ENCODE data around the gene CSF3R. TPM values are rescaled to one million over a fixed set of nuclear protein-coding genes. Genes with fewer than 3 reads are reported as not detected.
A peak's percentile ranks its signal among the peaks of the same experiment; 100 is the strongest.

Gene CSF3R
- total and polyA plus RNA-seq, 2 donors (not counting 1 experiment from before 2014, with no cell fraction given) = 0.30 to 6.3 TPM

DNA sequence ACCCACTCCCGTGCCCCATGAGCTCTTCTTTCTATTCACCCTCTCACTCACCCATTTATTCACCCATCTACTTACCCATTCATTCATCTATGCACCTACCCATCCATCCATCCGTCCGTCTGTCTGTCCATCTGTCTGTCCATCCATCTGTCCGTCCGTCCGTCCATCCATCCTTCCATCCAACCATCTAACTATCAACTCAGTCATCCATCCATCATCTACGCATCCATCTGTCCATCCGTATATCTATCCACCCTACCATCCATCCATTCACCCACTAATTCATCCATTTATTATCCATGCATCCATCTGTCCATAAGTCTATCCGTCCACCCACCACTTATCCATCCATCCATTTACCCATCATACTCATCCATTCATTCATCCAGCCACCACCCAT lies 10.8 kb upstream of the CSF3R start:
- Histone ChIP-seq H4K20me1 (ENCODE audit: control insufficient read depth, insufficient read depth, low read length, poor library complexity, severe bottlenecking) (no peaks in the 10 kb centered on the region), H3K27me3 (replicated peaks in 1 of 4; ENCODE audit: control extremely low read depth in 1 of 4, control insufficient read depth in 3 of 4, insufficient read depth in 4 of 4, low read length in 3 of 4) (no peaks in the 10 kb centered on the region), H3K4me2 (replicated peaks; ENCODE audit: low read depth, low read length, poor library complexity, severe bottlenecking) (no peak overlapping the region), H3K9me3 (ENCODE audit: control extremely low read depth in 1 of 3, control insufficient read depth in 2 of 3, insufficient read depth in 1 of 3, low read length in 2 of 3) (no peaks in the 10 kb centered on the region), H3K4me3 (ENCODE audit: control extremely low read depth in 1 of 5, extremely low read depth in 1 of 5, insufficient read depth in 1 of 5, low read depth in 2 of 5, low read length in 4 of 5) (no peak overlapping the region), H3K4me1 (ENCODE audit: control insufficient read depth in 2 of 2, insufficient read depth in 2 of 2, low read length in 2 of 2) (no peaks in the 10 kb centered on the region), H3K36me3 (replicated peaks in 1 of 2; ENCODE audit: control extremely low read depth in 1 of 2, control insufficient read depth in 1 of 2, extremely low read depth in 1 of 2, insufficient read depth in 2 of 2, low read length in 1 of 2) (no peaks in the 10 kb centered on the region), H3K79me2 (ENCODE audit: control insufficient read depth, insufficient read depth, low read length) (no peaks in the 10 kb centered on the region), H2AFZ (ENCODE audit: insufficient read depth, low read depth, low read length, poor library complexity, severe bottlenecking) (no peak overlapping the region), H3K27ac (ENCODE audit: low read length in 2 of 2) (no peak overlapping the region), H3K9ac (ENCODE audit: low read length) (no peak overlapping the region)
- Mint-ChIP-seq H3K9me3 (ENCODE audit: insufficient read depth) (no peaks in the 10 kb centered on the region), H3K4me3 (no peak overlapping the region), H3K27ac (peak overlapping the region; percentile 5), H3K4me1 (no peaks in the 10 kb centered on the region), H3K27me3 (peaks cover 20% of the 10 kb centered on the region)
- POLR2A ChIA-PET = no interaction called here
- TF ChIP-seq, protein P1, sequence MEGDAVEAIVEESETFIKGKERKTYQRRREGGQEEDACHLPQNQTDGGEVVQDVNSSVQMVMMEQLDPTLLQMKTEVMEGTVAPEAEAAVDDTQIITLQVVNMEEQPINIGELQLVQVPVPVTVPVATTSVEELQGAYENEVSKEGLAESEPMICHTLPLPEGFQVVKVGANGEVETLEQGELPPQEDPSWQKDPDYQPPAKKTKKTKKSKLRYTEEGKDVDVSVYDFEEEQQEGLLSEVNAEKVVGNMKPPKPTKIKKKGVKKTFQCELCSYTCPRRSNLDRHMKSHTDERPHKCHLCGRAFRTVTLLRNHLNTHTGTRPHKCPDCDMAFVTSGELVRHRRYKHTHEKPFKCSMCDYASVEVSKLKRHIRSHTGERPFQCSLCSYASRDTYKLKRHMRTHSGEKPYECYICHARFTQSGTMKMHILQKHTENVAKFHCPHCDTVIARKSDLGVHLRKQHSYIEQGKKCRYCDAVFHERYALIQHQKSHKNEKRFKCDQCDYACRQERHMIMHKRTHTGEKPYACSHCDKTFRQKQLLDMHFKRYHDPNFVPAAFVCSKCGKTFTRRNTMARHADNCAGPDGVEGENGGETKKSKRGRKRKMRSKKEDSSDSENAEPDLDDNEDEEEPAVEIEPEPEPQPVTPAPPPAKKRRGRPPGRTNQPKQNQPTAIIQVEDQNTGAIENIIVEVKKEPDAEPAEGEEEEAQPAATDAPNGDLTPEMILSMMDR (IDR thresholded peaks at IDR 0.05) = no peak
- no peak for TF ChIP-seq EZH2 (IDR thresholded peaks at IDR 0.05; ENCODE audit: borderline replicate concordance, insufficient read depth, low read depth, low read length, poor library complexity, severe bottlenecking)
- DNase-seq (no peak), ATAC-seq (ENCODE audit: low read depth) (no peak)
- intact Hi-C loops (cut with micrococcal nuclease) = no loop called here
- WGBS (ENCODE audit: insufficient coverage) = 90% methylated on average over 9 of the region's 9 CpGs
- CTCF ChIA-PET = no interaction called here

DNA sequence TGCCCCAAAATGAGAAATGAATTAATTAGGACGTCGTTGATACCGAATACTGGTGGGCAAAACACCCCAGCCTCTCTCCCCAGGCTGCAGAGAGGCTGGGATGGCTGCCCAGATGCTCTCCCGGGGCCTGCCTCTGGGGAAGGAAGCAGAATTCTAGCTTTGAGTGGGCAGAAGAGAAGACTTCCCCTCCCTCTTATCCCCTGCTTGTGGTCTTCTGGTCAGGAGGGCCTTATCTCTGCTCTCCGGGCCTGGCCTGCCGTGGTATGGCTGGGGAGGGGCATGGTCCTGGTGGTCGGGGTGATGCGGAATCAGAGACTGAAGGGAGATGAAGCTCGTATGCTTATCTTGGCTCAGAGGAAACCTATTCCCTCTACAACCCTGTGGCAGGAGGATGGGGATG lies 9.8 kb upstream of the CSF3R start:
- no peak overlapping the region for H3K27ac Mint-ChIP-seq

More for the DNA sequence above, 9.8 kb upstream of the CSF3R start:
- Histone ChIP-seq H3K79me2 (ENCODE audit: control insufficient read depth, insufficient read depth, low read length) (no peaks in the 10 kb centered on the region), H3K36me3 (replicated peaks in 1 of 2; ENCODE audit: control extremely low read depth in 1 of 2, control insufficient read depth in 1 of 2, extremely low read depth in 1 of 2, insufficient read depth in 2 of 2, low read length in 1 of 2) (no peaks in the 10 kb centered on the region), H3K9me3 (ENCODE audit: control extremely low read depth in 1 of 3, control insufficient read depth in 2 of 3, insufficient read depth in 1 of 3, low read length in 2 of 3) (no peaks in the 10 kb centered on the region), H4K20me1 (ENCODE audit: control insufficient read depth, insufficient read depth, low read length, poor library complexity, severe bottlenecking) (no peaks in the 10 kb centered on the region), H3K27ac (ENCODE audit: low read length in 2 of 2) (no peak overlapping the region), H2AFZ (ENCODE audit: insufficient read depth, low read depth, low read length, poor library complexity, severe bottlenecking) (no peak overlapping the region), H3K27me3 (replicated peaks in 1 of 4; ENCODE audit: control extremely low read depth in 1 of 4, control insufficient read depth in 3 of 4, insufficient read depth in 4 of 4, low read length in 3 of 4) (no peaks in the 10 kb centered on the region), H3K4me2 (replicated peaks; ENCODE audit: low read depth, low read length, poor library complexity, severe bottlenecking) (no peak overlapping the region), H3K4me1 (ENCODE audit: control insufficient read depth in 2 of 2, insufficient read depth in 2 of 2, low read length in 2 of 2) (peaks cover 0 to 4% of the 10 kb centered on the region in 2 donors), H3K9ac (ENCODE audit: low read length) (no peak overlapping the region), H3K4me3 (ENCODE audit: control extremely low read depth in 1 of 5, extremely low read depth in 1 of 5, insufficient read depth in 1 of 5, low read depth in 2 of 5, low read length in 4 of 5) (no peak overlapping the region)
- ChIA-PET CTCF (no interaction called here), POLR2A (no interaction called here)
- intact Hi-C loops (cut with micrococcal nuclease) = no loop called here
- H3K9me3 Mint-ChIP-seq (ENCODE audit: insufficient read depth) = no peaks in the 10 kb centered on the region
- peaks cover 4% of the 10 kb centered on the region for H3K4me1 Mint-ChIP-seq
- peaks cover 19% of the 10 kb centered on the region for H3K27me3 Mint-ChIP-seq
- no peak for ATAC-seq (ENCODE audit: low read depth)
- H3K4me3 Mint-ChIP-seq = no peak overlapping the region
- DNase-seq = no peak
- no CpG with 5 or more reads among the region's 9 CpGs for WGBS (ENCODE audit: insufficient coverage)
- TF ChIP-seq, protein P1 (IDR thresholded peaks at IDR 0.05) = no peak
- TF ChIP-seq EZH2 (IDR thresholded peaks at IDR 0.05; ENCODE audit: borderline replicate concordance, insufficient read depth, low read depth, low read length, poor library complexity, severe bottlenecking) = no peak
